Left lung (tissue), 10 donors: ENCODE results near the gene TBC1D14. TPM values are rescaled to one million over a fixed set of nuclear protein-coding genes. Genes with fewer than 3 reads are reported as not detected.

Experiments used
- ATAC-seq: fragments of 200-7000 bp; cut with Tn5 transposase; one replicate; pipeline ENCODE4 v1.9.1; 2020; ENCODE audit warnings: moderate library complexity
- DNase-seq, 4 donors: peaks; one replicate each; pipeline ENCODE4 v3.0.0-alpha.2; 2013 to 2020
- H3K27ac ChIP-seq, 2 donors: fragments of 200-600 bp; sonication (generic) in 1 of 2; one replicate each; pipeline versions ENCODE4 v1.5.0 to v1.8.0; 2020 to 2021
- H3K27me3 ChIP-seq, 2 donors: fragments of 200-600 bp; sonication (generic) in 1 of 2; one replicate each; pipeline versions ENCODE4 v1.5.0 to v1.8.0; 2020 to 2021
- H3K36me3 ChIP-seq, 2 donors: fragments of 200-600 bp; sonication (generic) in 1 of 2; one replicate each; pipeline versions ENCODE4 v1.5.0 to v1.8.0; 2020 to 2021
- H3K4me1 ChIP-seq, 2 donors: fragments of 200-600 bp; one replicate each; pipeline ENCODE4 v1.8.0; 2021
- H3K4me3 ChIP-seq, 2 donors: fragments of 200-600 bp; sonication (generic) in 1 of 2; one replicate each; pipeline versions ENCODE4 v1.5.0 to v1.8.0; 2020 to 2021; ENCODE audit warnings: mild to moderate bottlenecking in 1 of 2
- H3K9me3 ChIP-seq, 2 donors: fragments of 200-600 bp; sonication (generic) in 1 of 2; one replicate each; pipeline versions ENCODE4 v1.5.0 to v1.8.0; 2020 to 2021
- intact Hi-C, 2 donors: fragments of 100-400 bp; cut with DNase I; formaldehyde crosslinking; loops; one replicate each; pipeline versions ENCODE4 v1.11.2 to v1.14.2; 2022
- polyA plus RNA-seq, 6 donors: library from polyadenylated mRNA; unstranded; fragments of 120-200 nt; gene quantifications; one replicate each; pipeline ENCODE4 v1.2.1, GENCODE V29; 2013; ENCODE audit not compliant: insufficient read length in 6 of 6
- total RNA-seq, 2 donors: library from RNA; stranded (reverse); fragmentation: NEBNext Ultra II Directional; extraction: Animal tissue kit (Norgen Biotek cat#: 25700); gene quantifications; one replicate each; pipeline ENCODE4 v1.2.1, GENCODE V29; 2021
- TF ChIP-seq, protein P1 (sequence below), 2 donors: fragments of 200-600 bp; sonication (generic) in 1 of 2; IDR thresholded peaks; one replicate each; pipeline versions ENCODE4 v1.5.0 to v1.8.0; 2021; ENCODE audit warnings: antibody characterized with exemption in 2 of 2
- donor health status: DM: no; HTN: yes; CAD: no.
- donor health status: DM: no; HTN: no; CAD: no.

TBC1D14 gene
- total and polyA plus RNA-seq, 8 donors: 39.2 to 73.4 (median 45.1) TPM

DNA sequence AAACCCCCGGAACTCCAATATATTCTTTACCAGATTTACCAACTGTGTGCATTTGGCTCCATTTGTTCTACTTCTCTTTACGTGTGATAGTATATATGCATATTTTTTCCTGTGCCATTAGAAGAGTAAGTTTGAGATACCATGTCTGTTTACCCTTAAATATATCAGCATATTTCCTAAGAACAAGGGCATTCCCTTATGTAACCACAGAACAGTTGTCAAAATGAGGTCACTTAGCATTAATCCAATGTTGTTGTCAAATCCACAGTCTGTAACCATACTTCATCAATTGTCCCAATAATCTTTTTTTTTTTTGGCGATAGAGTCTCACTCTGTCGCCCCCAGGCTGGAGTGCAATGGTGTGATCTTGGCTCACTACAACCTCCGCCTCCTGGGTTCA lies 55.2 kb downstream of the TBC1D14 start:
- DNase-seq: no peak
- H3K36me3 ChIP-seq: peaks cover 0 to 27% of the 10 kb centered on the region in 2 donors
- H3K27ac ChIP-seq: peak overlapping the region in 1 of 2 donors; percentile 63
- intact Hi-C loops: no loop called here
- TF ChIP-seq, protein P1, sequence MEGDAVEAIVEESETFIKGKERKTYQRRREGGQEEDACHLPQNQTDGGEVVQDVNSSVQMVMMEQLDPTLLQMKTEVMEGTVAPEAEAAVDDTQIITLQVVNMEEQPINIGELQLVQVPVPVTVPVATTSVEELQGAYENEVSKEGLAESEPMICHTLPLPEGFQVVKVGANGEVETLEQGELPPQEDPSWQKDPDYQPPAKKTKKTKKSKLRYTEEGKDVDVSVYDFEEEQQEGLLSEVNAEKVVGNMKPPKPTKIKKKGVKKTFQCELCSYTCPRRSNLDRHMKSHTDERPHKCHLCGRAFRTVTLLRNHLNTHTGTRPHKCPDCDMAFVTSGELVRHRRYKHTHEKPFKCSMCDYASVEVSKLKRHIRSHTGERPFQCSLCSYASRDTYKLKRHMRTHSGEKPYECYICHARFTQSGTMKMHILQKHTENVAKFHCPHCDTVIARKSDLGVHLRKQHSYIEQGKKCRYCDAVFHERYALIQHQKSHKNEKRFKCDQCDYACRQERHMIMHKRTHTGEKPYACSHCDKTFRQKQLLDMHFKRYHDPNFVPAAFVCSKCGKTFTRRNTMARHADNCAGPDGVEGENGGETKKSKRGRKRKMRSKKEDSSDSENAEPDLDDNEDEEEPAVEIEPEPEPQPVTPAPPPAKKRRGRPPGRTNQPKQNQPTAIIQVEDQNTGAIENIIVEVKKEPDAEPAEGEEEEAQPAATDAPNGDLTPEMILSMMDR (IDR thresholded peaks at IDR 0.05): no peak
- no peaks in the 10 kb centered on the region for H3K9me3 ChIP-seq
- H3K4me3 ChIP-seq: no peak overlapping the region
- no peaks in the 10 kb centered on the region for H3K27me3 ChIP-seq
- ATAC-seq: no peak
- peaks cover 0 to 35% of the 10 kb centered on the region in 2 donors for H3K4me1 ChIP-seq

DNA sequence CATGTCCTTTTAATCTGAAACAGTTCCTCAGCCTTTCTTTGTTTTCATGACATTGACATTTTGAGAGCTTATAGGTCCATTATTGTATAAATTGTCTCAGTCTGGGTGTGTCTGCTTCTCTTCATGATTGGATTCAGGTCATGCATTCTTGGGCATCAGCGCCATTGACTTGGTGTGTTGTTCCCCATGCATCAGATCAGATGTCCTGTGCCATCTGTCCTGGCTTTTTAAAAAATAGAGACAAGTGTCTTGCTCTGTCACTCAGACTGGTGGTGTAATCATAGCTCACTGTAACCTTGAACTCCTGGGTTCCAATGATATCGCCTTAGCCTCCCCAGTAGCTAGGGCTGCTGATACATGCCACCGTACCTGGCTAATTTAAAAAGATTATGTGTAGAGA lies 55.7 kb downstream of the TBC1D14 start:
- TF ChIP-seq, protein P1 (IDR thresholded peaks at IDR 0.05): no peak
- Histone ChIP-seq H3K4me1 (peaks cover 0 to 35% of the 10 kb centered on the region in 2 donors), H3K27me3 (no peaks in the 10 kb centered on the region), H3K9me3 (no peaks in the 10 kb centered on the region), H3K4me3 (no peak overlapping the region), H3K27ac (no peak overlapping the region), H3K36me3 (peaks cover 0 to 32% of the 10 kb centered on the region in 2 donors)
- no peak for ATAC-seq
- intact Hi-C loops: no loop called here
- no peak for DNase-seq

DNA sequence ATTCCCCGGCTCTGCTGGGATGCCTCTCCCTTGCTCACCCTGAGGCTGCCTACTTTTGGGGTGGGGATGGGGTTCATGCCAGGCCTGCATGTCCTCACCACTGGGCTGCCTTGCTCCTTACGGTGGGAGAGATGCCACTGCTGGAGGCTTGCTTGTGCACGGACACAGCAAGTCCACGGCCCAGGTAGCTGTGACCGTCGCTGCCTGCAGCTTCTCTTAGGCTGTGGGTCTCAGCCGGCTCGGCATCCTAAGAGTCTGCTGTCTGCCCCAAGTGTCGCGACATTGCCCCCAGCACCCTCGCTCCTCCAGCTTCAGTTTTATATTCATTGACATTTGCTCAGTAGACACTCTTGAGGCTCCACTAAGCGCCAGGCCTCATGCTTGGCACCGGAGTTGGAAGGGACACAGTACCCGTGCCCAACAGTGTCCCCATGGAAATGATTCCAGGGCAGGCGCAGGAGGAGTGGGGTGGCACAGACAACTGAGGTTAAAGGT lies 58.3 kb downstream of the TBC1D14 start:
- ATAC-seq (no peak), DNase-seq (no peak)
- Histone ChIP-seq H3K36me3 (peaks cover 0 to 37% of the 10 kb centered on the region in 2 donors), H3K9me3 (no peaks in the 10 kb centered on the region), H3K4me1 (peaks cover 0 to 27% of the 10 kb centered on the region in 2 donors), H3K4me3 (no peak overlapping the region), H3K27me3 (no peaks in the 10 kb centered on the region), H3K27ac (no peak overlapping the region)
- TF ChIP-seq, protein P1 (IDR thresholded peaks at IDR 0.05): no peak
- intact Hi-C loops: no loop called here

DNA sequence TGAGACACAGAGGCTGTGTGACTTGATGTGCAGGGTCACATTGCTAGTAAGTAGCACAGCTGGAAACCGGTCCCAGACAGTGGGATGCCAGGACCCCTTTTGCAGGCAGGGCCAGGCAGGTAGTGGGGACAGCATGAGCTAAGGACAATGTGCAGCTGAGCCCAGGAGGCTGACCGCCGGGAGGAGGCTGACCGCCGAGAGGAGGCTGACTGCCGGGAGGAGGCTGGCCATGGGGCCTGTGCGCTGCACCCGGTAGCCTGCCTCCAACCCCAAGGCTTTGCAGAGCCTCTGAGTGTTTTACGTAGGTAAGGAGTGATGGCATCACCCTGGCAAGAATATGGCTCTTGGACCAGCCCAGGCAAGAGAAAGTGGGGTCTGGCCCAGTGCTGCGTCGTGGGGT lies 58.9 kb downstream of the TBC1D14 start:
- Histone ChIP-seq H3K4me1 (peaks cover 0 to 21% of the 10 kb centered on the region in 2 donors), H3K36me3 (peaks cover 0 to 37% of the 10 kb centered on the region in 2 donors), H3K27ac (no peak overlapping the region), H3K27me3 (no peaks in the 10 kb centered on the region), H3K9me3 (no peaks in the 10 kb centered on the region), H3K4me3 (no peak overlapping the region)
- intact Hi-C loops: no loop called here
- TF ChIP-seq, protein P1 (IDR thresholded peaks at IDR 0.05): no peak
- ATAC-seq (no peak), DNase-seq (no peak)

DNA sequence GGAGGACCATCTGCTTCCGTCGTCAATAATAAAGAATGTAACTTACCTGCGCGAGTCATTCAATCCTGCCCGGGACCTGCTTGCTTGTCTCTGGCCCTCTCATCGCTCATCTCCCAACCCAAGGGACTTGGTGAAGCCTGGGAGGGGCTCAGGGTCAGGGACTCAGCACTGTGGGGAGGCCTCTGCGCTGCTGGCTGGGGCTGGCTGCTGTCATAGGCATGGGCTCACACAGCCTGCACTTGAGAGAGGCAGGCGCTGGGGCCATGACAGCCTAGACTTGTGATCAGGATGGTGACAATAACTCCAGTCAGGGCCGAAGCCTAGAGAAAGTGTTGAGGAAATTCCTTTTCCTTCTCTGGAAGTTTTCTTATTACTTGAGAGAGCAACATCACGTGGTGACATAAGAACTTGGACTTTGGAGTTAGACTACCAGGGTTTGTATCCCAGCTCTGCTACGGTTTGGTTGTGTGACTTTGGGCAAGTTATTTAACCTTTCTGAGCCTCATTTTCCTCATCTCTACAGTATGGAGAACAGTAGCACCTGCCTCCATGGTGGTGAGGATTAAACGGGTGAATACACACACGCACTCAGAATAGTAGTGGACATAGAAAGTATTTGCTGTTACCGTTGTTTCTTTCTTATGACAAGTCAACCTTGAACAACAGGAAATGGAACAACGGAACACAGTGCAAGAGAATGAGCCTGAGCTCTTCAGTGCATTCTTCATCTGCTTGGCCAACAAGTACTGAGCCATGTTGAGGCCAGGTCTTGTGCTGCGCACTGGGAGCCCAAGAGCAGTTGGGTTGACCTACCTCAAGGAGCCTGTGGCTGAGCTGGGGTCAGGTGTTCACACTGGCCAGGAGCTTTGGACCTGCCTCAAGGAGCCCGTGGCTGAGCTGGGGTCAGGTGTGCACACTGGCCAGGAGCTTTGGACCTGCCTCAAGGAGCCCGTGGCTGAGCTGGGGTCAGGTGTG lies 60.5 kb downstream of the TBC1D14 start:
- H3K27me3 ChIP-seq: no peaks in the 10 kb centered on the region
- TF ChIP-seq, protein P1 (IDR thresholded peaks at IDR 0.05): no peak
- peaks cover 0 to 37% of the 10 kb centered on the region in 2 donors for H3K36me3 ChIP-seq
- no peaks in the 10 kb centered on the region for H3K9me3 ChIP-seq
- DNase-seq (no peak), ATAC-seq (no peak)
- intact Hi-C loops: no loop called here
- no peak overlapping the region for H3K27ac ChIP-seq
- H3K4me3 ChIP-seq: no peak overlapping the region
- peaks cover 6 to 16% of the 10 kb centered on the region in 2 donors for H3K4me1 ChIP-seq
